ENCODE results near the gene EDARADD. TPM values are rescaled to one million over a fixed set of nuclear protein-coding genes. Genes with fewer than 3 reads are reported as not detected.
A peak's percentile ranks its signal among the peaks of the same experiment; 100 is the strongest.
"Not testable (repeated sequence)": the region's sequence is repeated elsewhere in the genome, so short reads cannot be mapped to it uniquely, and the experiment has no call there.

The EDARADD gene
- total and polyA plus RNA-seq, 11 donors: 0.35 to 2.9 (median 2.1) TPM

DNA sequence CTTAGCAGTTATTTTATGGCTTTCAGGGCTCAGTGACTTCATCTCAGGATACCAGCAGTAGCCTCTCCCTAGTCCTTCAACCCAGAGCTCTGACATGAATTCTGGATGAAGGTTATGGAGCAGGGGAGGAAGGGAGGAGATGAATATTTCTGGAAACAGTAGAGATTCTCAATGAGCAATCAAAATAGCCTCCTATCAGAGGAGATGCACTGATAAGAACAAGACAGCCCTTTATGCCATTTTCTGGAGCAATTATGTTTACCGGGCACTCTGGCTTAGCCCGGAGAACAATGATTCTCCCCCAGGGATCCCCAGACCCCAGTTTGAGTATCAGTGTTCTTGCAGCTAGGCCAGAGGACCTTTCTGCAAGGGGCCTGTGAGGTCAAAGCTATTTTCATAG, 37.9 kb upstream of the EDARADD start:
- ATAC-seq (no peak), DNase-seq (no peak)
- intact Hi-C loops (cut with DNase I): no loop called here
- 70 to 81% (median 79%) methylated on average over 2 of the region's 2 CpGs for WGBS, 4 donors
- no peak for TF ChIP-seq POLR2A (IDR thresholded peaks at IDR 0.05)
- TF ChIP-seq, protein P1, sequence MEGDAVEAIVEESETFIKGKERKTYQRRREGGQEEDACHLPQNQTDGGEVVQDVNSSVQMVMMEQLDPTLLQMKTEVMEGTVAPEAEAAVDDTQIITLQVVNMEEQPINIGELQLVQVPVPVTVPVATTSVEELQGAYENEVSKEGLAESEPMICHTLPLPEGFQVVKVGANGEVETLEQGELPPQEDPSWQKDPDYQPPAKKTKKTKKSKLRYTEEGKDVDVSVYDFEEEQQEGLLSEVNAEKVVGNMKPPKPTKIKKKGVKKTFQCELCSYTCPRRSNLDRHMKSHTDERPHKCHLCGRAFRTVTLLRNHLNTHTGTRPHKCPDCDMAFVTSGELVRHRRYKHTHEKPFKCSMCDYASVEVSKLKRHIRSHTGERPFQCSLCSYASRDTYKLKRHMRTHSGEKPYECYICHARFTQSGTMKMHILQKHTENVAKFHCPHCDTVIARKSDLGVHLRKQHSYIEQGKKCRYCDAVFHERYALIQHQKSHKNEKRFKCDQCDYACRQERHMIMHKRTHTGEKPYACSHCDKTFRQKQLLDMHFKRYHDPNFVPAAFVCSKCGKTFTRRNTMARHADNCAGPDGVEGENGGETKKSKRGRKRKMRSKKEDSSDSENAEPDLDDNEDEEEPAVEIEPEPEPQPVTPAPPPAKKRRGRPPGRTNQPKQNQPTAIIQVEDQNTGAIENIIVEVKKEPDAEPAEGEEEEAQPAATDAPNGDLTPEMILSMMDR (IDR thresholded peaks at IDR 0.05): no peak
- Histone ChIP-seq H3K27me3 (no peaks in the 10 kb centered on the region), H3K27ac (no peak overlapping the region), H3K4me1 (peaks cover 0 to 6% (median 0%) of the 10 kb centered on the region in 12 donors), H3K36me3 (no peaks in the 10 kb centered on the region), H3K4me3 (no peak overlapping the region), H3K9me3 (peaks cover 0 to 20% (median 0%) of the 10 kb centered on the region in 12 donors)

DNA sequence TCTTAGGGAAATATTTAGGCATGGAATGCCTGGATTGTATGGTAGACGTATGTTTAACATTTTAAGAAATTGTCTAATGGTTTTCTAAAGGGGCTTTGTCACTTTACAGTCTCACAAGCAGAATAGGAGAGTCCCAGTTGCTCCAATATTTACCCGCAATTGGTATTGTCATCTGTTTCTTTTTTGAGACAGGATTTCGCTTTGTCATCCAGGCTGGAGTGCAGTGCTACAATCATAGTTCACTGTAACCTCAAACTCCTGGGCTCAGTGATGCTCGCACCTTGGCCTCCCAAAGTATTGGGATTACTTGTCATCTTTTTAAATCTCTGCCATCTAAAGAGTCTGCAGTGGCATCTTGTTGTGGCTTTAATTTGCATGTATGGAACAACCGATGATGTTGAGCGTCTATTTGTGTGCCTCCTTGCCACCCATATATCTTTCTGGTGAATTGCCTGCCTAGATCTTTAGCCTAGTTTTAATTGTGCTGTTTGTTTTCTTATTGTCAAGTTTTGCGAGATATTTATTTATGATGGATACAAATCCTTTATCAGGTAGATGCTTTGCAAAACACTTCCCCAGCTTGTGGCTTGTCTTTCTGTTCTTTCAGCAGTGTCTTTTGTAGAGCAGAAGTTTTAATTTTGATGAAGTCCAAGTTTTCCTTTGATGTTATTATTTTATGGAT, 32.0 kb upstream of the EDARADD start:
- Histone ChIP-seq H3K9me3 (peaks cover 0 to 20% (median 0%) of the 10 kb centered on the region in 12 donors), H3K36me3 (no peaks in the 10 kb centered on the region), H3K27me3 (no peaks in the 10 kb centered on the region), H3K4me1 (peaks cover 0 to 6% (median 0%) of the 10 kb centered on the region in 12 donors), H3K4me3 (no peak overlapping the region), H3K27ac (no peak overlapping the region)
- 92 to 95% (median 94%) methylated on average over 7 of the region's 7 CpGs for WGBS, 4 donors
- ATAC-seq (no peak), DNase-seq (no peak)
- intact Hi-C loops (cut with DNase I): no loop called here
- no peak for TF ChIP-seq POLR2A (IDR thresholded peaks at IDR 0.05)

GRCh38 chr1:236363237-236363636, 30.8 kb upstream of the EDARADD start:
- WGBS, 4 donors: 85 to 98% (median 97%) methylated on average over 5 of the region's 5 CpGs
- Histone ChIP-seq H3K4me1 (peaks cover 0 to 6% (median 0%) of the 10 kb centered on the region in 12 donors), H3K36me3 (no peaks in the 10 kb centered on the region), H3K9me3 (peaks cover 0 to 9% (median 0%) of the 10 kb centered on the region in 12 donors), H3K4me3 (no peak overlapping the region), H3K27me3 (no peaks in the 10 kb centered on the region), H3K27ac (no peak overlapping the region)
- TF ChIP-seq, protein P1 (IDR thresholded peaks at IDR 0.05): no peak
- TF ChIP-seq POLR2A (IDR thresholded peaks at IDR 0.05): no peak
- ATAC-seq (no peak), DNase-seq (no peak)
- intact Hi-C loops (cut with DNase I): no loop called here

DNA sequence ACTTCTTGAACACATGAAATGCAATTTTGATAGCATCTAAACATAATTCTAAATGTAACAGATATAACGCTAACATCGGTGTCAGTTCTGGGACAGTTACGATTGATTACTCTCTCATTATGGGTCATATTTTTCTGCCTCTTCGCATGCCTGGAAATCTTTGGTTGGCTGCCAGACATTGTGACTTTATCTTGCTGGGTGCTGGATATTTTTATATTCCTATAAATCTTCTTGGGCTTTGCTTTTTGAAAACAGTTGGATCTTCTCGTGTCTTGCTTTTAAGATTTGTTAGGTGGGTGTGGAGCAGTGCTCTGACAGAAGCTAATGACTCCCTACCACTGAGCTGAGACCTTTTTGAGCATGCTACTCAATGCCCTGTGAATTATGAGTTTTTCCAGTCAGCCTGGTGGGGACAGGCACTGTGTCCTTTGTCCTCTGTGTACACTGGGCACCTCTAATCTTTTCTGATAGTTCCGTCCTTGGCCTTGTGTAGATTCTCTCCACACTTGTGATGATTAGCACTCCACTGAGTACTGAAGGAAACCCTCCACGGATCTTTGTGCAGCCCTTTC, 28.0 kb upstream of the EDARADD start:
- WGBS, 4 donors: 22 to 29% (median 24%) methylated on average over 7 of the region's 7 CpGs
- no peak for TF ChIP-seq POLR2A (IDR thresholded peaks at IDR 0.05)
- TF ChIP-seq, protein P1 (IDR thresholded peaks at IDR 0.05): no peak
- H3K27ac ChIP-seq: peak overlapping the region in 1 of 12 donors; percentile 32
- DNase-seq: no peak
- peaks cover 0 to 6% (median 0%) of the 10 kb centered on the region in 12 donors for H3K9me3 ChIP-seq
- H3K27me3 ChIP-seq: no peaks in the 10 kb centered on the region
- intact Hi-C loops (cut with DNase I): no loop called here
- H3K36me3 ChIP-seq: no peaks in the 10 kb centered on the region
- H3K4me3 ChIP-seq: no peak overlapping the region
- peaks cover 0 to 6% (median 0%) of the 10 kb centered on the region in 12 donors for H3K4me1 ChIP-seq
- ATAC-seq: peak in 3 of 4 donors; percentile 54 to 74 (median 68)

GRCh38 chr1:236366681-236367080, 27.4 kb upstream of the EDARADD start:
- ATAC-seq; H3K4me3 ChIP-seq; intact Hi-C loops (cut with DNase I); H3K36me3 ChIP-seq; H3K4me1 ChIP-seq; H3K9me3 ChIP-seq; H3K27ac ChIP-seq; DNase-seq; H3K27me3 ChIP-seq: not testable (repeated sequence)
- WGBS, 4 donors: 82 to 97% (median 95%) methylated on average over 12 of the region's 12 CpGs
